Measurements from ENCODE around the gene MAD1L1. TPM values are rescaled to one million over a fixed set of nuclear protein-coding genes. Genes with fewer than 3 reads are reported as not detected.
"Not testable (repeated sequence)": the region's sequence is repeated elsewhere in the genome, so short reads cannot be mapped to it uniquely, and the experiment has no call there.

The MAD1L1 gene
- polyA plus RNA-seq, 2 donors: 18.0 to 24.9 TPM

GRCh38 chr7:1973321-1974251 is 259.2 kb downstream of the MAD1L1 start:
- no peaks in the 10 kb centered on the region for H3K27me3 ChIP-seq (ENCODE audit: control insufficient read depth in 1 of 2, insufficient read depth in 2 of 2, low read length in 2 of 2)
- peaks cover 2% of the 10 kb centered on the region in 2 donors for H3K9me3 ChIP-seq (ENCODE audit: control insufficient read depth in 2 of 2, insufficient read depth in 1 of 2, low read depth in 1 of 2, low read length in 1 of 2)
- peaks cover 0 to 11% of the 10 kb centered on the region in 2 donors for H3K36me3 ChIP-seq (ENCODE audit: control insufficient read depth in 2 of 2, insufficient read depth in 2 of 2, low read length in 1 of 2)
- no peak overlapping the region for H3K27ac ChIP-seq (ENCODE audit: low read depth in 2 of 2, low read length in 1 of 2)
- H3K4me3 ChIP-seq (ENCODE audit: low read depth in 1 of 2, low read length in 2 of 2): no peak overlapping the region
- WGBS, 2 donors: 88 to 93% methylated on average over 33 of the region's 33 CpGs
- no peaks in the 10 kb centered on the region for H3K4me1 ChIP-seq (ENCODE audit: control insufficient read depth in 2 of 2, insufficient read depth in 2 of 2, low read length in 1 of 2)

GRCh38 chr7:1972744-1973143 is 260.0 kb downstream of the MAD1L1 start:
- Histone ChIP-seq H3K36me3 (ENCODE audit: control insufficient read depth in 2 of 2, insufficient read depth in 2 of 2, low read length in 1 of 2) (peaks cover 0 to 15% of the 10 kb centered on the region in 2 donors), H3K4me1 (ENCODE audit: control insufficient read depth in 2 of 2, insufficient read depth in 2 of 2, low read length in 1 of 2) (no peaks in the 10 kb centered on the region), H3K9me3 (ENCODE audit: control insufficient read depth in 2 of 2, insufficient read depth in 1 of 2, low read depth in 1 of 2, low read length in 1 of 2) (peaks cover 0 to under 1% of the 10 kb centered on the region in 2 donors), H3K4me3 (ENCODE audit: low read depth in 1 of 2, low read length in 2 of 2) (no peak overlapping the region), H3K27ac (ENCODE audit: low read depth in 2 of 2, low read length in 1 of 2) (no peak overlapping the region), H3K27me3 (ENCODE audit: control insufficient read depth in 1 of 2, insufficient read depth in 2 of 2, low read length in 2 of 2) (no peaks in the 10 kb centered on the region)
- 92 to 94% methylated on average over 9 of the region's 9 CpGs for WGBS, 2 donors

GRCh38 chr7:1971946-1972654 is 260.6 kb downstream of the MAD1L1 start:
- no peaks in the 10 kb centered on the region for H3K9me3 ChIP-seq (ENCODE audit: control insufficient read depth in 2 of 2, insufficient read depth in 1 of 2, low read depth in 1 of 2, low read length in 1 of 2)
- peaks cover 0 to 16% of the 10 kb centered on the region in 2 donors for H3K36me3 ChIP-seq (ENCODE audit: control insufficient read depth in 2 of 2, insufficient read depth in 2 of 2, low read length in 1 of 2)
- no peaks in the 10 kb centered on the region for H3K4me1 ChIP-seq (ENCODE audit: control insufficient read depth in 2 of 2, insufficient read depth in 2 of 2, low read length in 1 of 2)
- no peaks in the 10 kb centered on the region for H3K27me3 ChIP-seq (ENCODE audit: control insufficient read depth in 1 of 2, insufficient read depth in 2 of 2, low read length in 2 of 2)
- H3K4me3 ChIP-seq (ENCODE audit: low read depth in 1 of 2, low read length in 2 of 2): no peak overlapping the region
- no peak overlapping the region for H3K27ac ChIP-seq (ENCODE audit: low read depth in 2 of 2, low read length in 1 of 2)
- WGBS, 2 donors: 93% methylated on average over 15 of the region's 15 CpGs

GRCh38 chr7:1970895-1971294 is 261.9 kb downstream of the MAD1L1 start:
- Histone ChIP-seq H3K4me3 (ENCODE audit: low read depth in 1 of 2, low read length in 2 of 2) (no peak overlapping the region), H3K9me3 (ENCODE audit: control insufficient read depth in 2 of 2, insufficient read depth in 1 of 2, low read depth in 1 of 2, low read length in 1 of 2) (no peaks in the 10 kb centered on the region)
- WGBS, 2 donors: 98% methylated on average over 19 of the region's 19 CpGs

GRCh38 chr7:1970285-1970660 is 262.5 kb downstream of the MAD1L1 start:
- H3K4me3 ChIP-seq (ENCODE audit: low read depth in 1 of 2, low read length in 2 of 2); H3K9me3 ChIP-seq (ENCODE audit: control insufficient read depth in 2 of 2, insufficient read depth in 1 of 2, low read depth in 1 of 2, low read length in 1 of 2); H3K27me3 ChIP-seq (ENCODE audit: control insufficient read depth in 1 of 2, insufficient read depth in 2 of 2, low read length in 2 of 2); H3K4me1 ChIP-seq (ENCODE audit: control insufficient read depth in 2 of 2, insufficient read depth in 2 of 2, low read length in 1 of 2); H3K27ac ChIP-seq (ENCODE audit: low read depth in 2 of 2, low read length in 1 of 2): not testable (repeated sequence)
- peaks cover 0 to 17% of the 10 kb centered on the region in 2 donors for H3K36me3 ChIP-seq (ENCODE audit: control insufficient read depth in 2 of 2, insufficient read depth in 2 of 2, low read length in 1 of 2)
- 94 to 97% methylated on average over 10 of the region's 10 CpGs for WGBS, 2 donors

More at GRCh38 chr7:1970895-1971294, 261.9 kb downstream of the MAD1L1 start:
- Histone ChIP-seq H3K4me1 (ENCODE audit: control insufficient read depth in 2 of 2, insufficient read depth in 2 of 2, low read length in 1 of 2) (no peaks in the 10 kb centered on the region), H3K27me3 (ENCODE audit: control insufficient read depth in 1 of 2, insufficient read depth in 2 of 2, low read length in 2 of 2) (no peaks in the 10 kb centered on the region), H3K36me3 (ENCODE audit: control insufficient read depth in 2 of 2, insufficient read depth in 2 of 2, low read length in 1 of 2) (peaks cover 0 to 17% of the 10 kb centered on the region in 2 donors), H3K27ac (ENCODE audit: low read depth in 2 of 2, low read length in 1 of 2) (no peak overlapping the region)

GRCh38 chr7:1969459-1970284 is 263.1 kb downstream of the MAD1L1 start:
- H3K4me1 ChIP-seq (ENCODE audit: control insufficient read depth in 2 of 2, insufficient read depth in 2 of 2, low read length in 1 of 2): no peaks in the 10 kb centered on the region
- H3K9me3 ChIP-seq (ENCODE audit: control insufficient read depth in 2 of 2, insufficient read depth in 1 of 2, low read depth in 1 of 2, low read length in 1 of 2): no peaks in the 10 kb centered on the region
- H3K27me3 ChIP-seq (ENCODE audit: control insufficient read depth in 1 of 2, insufficient read depth in 2 of 2, low read length in 2 of 2): no peaks in the 10 kb centered on the region
- H3K4me3 ChIP-seq (ENCODE audit: low read depth in 1 of 2, low read length in 2 of 2): no peak overlapping the region
- H3K36me3 ChIP-seq (ENCODE audit: control insufficient read depth in 2 of 2, insufficient read depth in 2 of 2, low read length in 1 of 2): peaks cover 0 to 15% of the 10 kb centered on the region in 2 donors
- H3K27ac ChIP-seq (ENCODE audit: low read depth in 2 of 2, low read length in 1 of 2): no peak overlapping the region
- WGBS, 2 donors: 89% methylated on average over 8 of the region's 8 CpGs

GRCh38 chr7:1968397-1969111 is 264.2 kb downstream of the MAD1L1 start:
- WGBS, 2 donors: 97% methylated on average over 36 of the region's 36 CpGs

GRCh38 chr7:1967512-1968396 is 265.0 kb downstream of the MAD1L1 start:
- no peaks in the 10 kb centered on the region for H3K4me1 ChIP-seq (ENCODE audit: control insufficient read depth in 2 of 2, insufficient read depth in 2 of 2, low read length in 1 of 2)

More at GRCh38 chr7:1968397-1969111, 264.2 kb downstream of the MAD1L1 start:
- no peak overlapping the region for H3K27ac ChIP-seq (ENCODE audit: low read depth in 2 of 2, low read length in 1 of 2)
- H3K4me3 ChIP-seq (ENCODE audit: low read depth in 1 of 2, low read length in 2 of 2): no peak overlapping the region
- no peaks in the 10 kb centered on the region for H3K27me3 ChIP-seq (ENCODE audit: control insufficient read depth in 1 of 2, insufficient read depth in 2 of 2, low read length in 2 of 2)
- peaks cover 0 to 15% of the 10 kb centered on the region in 2 donors for H3K36me3 ChIP-seq (ENCODE audit: control insufficient read depth in 2 of 2, insufficient read depth in 2 of 2, low read length in 1 of 2)
- no peaks in the 10 kb centered on the region for H3K4me1 ChIP-seq (ENCODE audit: control insufficient read depth in 2 of 2, insufficient read depth in 2 of 2, low read length in 1 of 2)
- no peaks in the 10 kb centered on the region for H3K9me3 ChIP-seq (ENCODE audit: control insufficient read depth in 2 of 2, insufficient read depth in 1 of 2, low read depth in 1 of 2, low read length in 1 of 2)

More at GRCh38 chr7:1967512-1968396, 265.0 kb downstream of the MAD1L1 start:
- H3K4me3 ChIP-seq (ENCODE audit: low read depth in 1 of 2, low read length in 2 of 2): no peak overlapping the region
- WGBS, 2 donors: 96 to 97% methylated on average over 45 of the region's 45 CpGs
- peaks cover 0 to 17% of the 10 kb centered on the region in 2 donors for H3K36me3 ChIP-seq (ENCODE audit: control insufficient read depth in 2 of 2, insufficient read depth in 2 of 2, low read length in 1 of 2)
- H3K27me3 ChIP-seq (ENCODE audit: control insufficient read depth in 1 of 2, insufficient read depth in 2 of 2, low read length in 2 of 2): no peaks in the 10 kb centered on the region
- H3K27ac ChIP-seq (ENCODE audit: low read depth in 2 of 2, low read length in 1 of 2): no peak overlapping the region
- H3K9me3 ChIP-seq (ENCODE audit: control insufficient read depth in 2 of 2, insufficient read depth in 1 of 2, low read depth in 1 of 2, low read length in 1 of 2): no peaks in the 10 kb centered on the region

All from esophagus (tissue), 2 donors.